GM19468 (cell line): ENCODE results near the gene HTN1.
"Not testable (repeated sequence)": the region's sequence is repeated elsewhere in the genome, so short reads cannot be mapped to it uniquely, and the experiment has no call there.

Experiments
- ATAC-seq: cut with Tn5 transposase; IDR thresholded peaks from one replicate; pipeline ENCODE4 v1.9.1; 2021; ENCODE audit warnings: mild to moderate bottlenecking, moderate library complexity, moderate number of reproducible peaks; ENCODE audit not compliant: unreplicated experiment; ENCODE audit errors: extremely low read depth

The HTN1 gene

DNA sequence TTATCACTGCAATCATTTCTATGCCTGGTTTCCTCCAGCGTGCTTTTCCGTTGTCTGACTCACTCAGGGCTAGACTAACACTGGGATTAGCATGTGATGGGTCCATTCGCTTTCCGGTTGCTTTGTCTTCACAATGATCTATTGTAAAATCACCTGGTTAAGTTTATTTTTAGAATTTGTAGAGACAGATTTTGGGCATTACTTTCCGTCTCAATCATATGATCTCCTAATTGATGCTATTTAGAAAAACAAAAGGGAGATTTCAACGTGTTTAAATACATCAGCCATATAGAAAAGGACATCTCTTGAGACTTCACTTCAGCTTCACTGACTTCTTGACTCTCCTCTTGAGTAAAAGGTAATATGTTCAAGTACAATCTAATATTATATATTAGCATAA, at the start of gene HTN1:
HTN1 (plus strand) TSS at position 301 of the 400 bp plus-strand sequence. CDS start 2,639 bp downstream, outside the sequence.
- ATAC-seq: not testable (repeated sequence)

DNA sequence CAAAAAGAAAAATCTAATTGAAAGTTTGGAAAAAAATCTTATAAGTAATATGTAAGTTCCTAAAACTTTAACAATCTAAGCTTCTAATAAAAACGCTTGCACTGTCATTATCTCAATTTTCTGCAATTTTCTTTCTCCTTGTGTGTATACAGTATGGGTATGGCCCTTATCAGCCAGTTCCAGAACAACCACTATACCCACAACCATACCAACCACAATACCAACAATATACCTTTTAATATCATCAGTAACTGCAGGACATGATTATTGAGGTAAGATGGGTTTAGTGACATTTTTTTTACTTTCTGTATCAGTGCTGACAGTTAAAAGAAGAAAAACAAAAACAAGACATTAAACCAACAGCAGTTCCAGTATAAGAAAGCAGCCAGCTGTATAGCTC, 49.5 kb upstream of the HTN1 start:
- no peak for ATAC-seq

DNA sequence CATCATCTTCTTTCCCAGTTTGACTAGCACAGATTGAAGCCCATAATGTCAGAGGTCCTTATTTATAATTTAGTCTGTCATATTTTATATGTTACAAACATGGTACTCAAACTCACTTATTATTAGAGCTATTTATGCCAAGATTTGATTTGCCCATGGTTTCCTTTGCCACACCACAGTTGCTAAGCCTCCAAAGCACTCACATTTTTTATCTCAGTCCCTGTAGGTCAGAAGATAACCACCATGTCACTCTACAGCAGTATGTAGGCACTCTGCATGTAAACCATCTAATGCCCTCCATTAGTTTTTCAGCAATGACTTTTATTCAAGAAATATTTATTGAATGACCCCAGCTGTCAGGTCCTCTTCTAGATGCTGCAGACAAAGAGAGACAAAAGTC, 47.7 kb upstream of the HTN1 start:
- ATAC-seq: no peak

- ATAC-seq: no peak
These were observed 41.5 kb upstream of the HTN1 start for GRCh38 chr4:70008771-70009170.

DNA sequence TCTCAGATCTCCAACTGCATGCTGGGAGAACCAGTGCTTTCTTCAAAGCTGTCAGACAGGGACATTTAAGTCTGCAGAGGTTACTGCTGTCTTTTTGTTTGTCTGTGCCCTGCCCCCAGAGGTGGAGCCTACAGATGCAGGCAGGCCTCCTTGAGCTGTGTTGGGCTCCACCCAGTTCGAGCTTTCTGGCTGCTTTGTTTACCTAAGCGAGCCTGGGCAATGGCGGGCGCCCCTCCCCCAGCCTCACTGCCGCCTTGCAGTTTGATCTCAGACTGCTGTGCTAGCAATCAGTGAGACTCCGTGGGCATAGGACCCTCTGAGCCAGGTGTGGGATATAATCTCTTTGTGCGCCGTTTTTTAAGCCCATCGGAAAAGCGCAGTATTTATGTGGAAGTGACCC, 31.2 kb upstream of the HTN1 start:
- not testable (repeated sequence) for ATAC-seq

- ATAC-seq: no peak
These were observed 27.0 kb upstream of the HTN1 start for GRCh38 chr4:70023218-70023617.

DNA sequence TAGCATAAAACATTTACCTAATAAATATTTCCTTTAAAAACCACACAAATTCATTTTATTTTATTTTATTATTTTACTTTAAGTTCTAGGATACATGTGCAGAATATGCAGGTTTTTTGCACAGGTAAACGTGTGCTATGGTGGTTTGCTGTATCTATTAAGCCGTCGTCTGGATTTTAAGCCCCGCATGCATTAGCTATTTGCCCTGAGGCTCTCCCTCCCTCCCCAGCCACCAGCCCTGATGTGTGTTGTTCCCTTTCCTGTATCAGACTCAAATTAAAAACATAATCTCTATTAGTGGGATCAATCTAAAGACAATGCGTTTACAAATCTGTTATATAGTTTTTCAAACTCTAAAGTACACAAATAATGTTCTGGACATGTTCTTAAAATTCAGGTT, 23.2 kb upstream of the HTN1 start:
- ATAC-seq: no peak

GRCh38 chr4:70028159-70028558, 22.1 kb upstream of the HTN1 start, which contains the start of gene HTN3:
Gene HTN3, plus strand, starts transcription at chr4:70028459. Its CDS starts 2,282 bp downstream, at chr4:70030741.
- not testable (repeated sequence) for ATAC-seq

GRCh38 chr4:70037559-70037958, 12.7 kb upstream of the HTN1 start:
- ATAC-seq: not testable (repeated sequence)

GRCh38 chr4:70039928-70040327, 10.3 kb upstream of the HTN1 start:
- not testable (repeated sequence) for ATAC-seq

DNA sequence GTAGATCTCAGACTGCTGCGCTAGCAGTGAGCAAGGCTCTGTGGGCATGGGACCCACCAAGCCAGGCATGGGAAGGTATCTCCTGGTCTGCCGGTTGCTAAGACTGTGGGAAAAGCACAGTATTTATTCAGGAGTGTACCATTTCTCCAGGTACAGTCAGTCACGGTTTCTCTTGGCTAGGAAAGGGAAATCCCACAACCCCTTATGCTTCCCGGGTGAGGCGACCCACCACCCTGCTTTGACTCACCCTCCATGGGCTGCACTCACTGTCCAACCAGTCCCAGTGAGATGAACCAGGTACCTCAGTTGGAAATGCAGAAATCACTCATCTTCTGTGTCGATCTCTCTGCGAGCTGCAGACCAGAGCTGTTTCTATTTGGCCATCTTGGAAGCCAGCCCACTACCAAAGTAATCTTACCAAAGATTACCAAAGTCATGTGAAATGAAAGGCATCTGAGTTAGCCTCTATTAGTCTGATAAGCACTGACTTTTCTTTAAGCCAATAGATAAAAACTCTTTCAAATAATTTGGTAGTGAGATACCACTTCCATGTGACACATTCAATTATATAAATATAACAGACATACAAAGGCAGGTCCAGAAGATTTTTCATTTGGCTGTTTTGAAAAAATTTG, 8.5 kb upstream of the HTN1 start:
- ATAC-seq: no peak

- ATAC-seq: not testable (repeated sequence)
These were observed 6.3 kb downstream of the HTN1 start for GRCh38 chr4:70056534-70056933.

DNA sequence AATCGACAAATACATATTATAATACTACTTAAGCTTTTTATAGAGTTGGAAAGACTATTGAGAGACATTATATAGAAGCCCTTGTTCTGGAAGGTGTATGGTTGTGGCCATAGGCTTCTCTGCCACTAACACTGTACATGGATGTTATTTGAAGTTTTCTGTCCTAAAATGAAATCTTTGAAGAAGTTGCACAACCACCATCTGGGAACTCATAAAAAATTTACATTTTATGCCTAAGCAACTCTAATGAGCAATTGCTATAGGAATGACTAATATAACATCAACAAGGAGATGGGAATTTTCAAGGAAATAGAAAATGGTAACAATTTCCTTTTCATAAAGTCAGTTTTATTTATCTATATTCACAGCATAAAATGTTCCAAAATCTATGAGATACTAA, 7.4 kb downstream of the HTN1 start:
- no peak for ATAC-seq

DNA sequence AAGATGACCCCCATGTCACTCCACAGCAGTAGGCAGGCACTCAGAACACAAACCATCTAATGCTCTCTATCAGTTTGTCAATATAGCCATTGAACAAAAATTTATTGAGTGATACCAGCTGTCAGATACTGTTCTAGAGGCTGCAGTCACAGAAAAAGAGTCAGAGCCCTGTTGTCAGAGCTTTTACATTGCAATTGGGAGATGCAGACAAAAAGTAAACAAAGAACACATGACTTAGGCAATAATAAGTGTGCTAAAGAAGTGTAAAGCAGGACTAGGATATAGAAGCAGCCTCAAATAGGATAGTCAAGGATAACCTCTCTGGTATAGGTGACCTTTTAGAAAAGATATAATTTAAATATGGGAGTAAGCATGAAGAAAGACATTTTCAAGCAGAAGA, 8.9 kb downstream of the HTN1 start:
- no peak for ATAC-seq

DNA sequence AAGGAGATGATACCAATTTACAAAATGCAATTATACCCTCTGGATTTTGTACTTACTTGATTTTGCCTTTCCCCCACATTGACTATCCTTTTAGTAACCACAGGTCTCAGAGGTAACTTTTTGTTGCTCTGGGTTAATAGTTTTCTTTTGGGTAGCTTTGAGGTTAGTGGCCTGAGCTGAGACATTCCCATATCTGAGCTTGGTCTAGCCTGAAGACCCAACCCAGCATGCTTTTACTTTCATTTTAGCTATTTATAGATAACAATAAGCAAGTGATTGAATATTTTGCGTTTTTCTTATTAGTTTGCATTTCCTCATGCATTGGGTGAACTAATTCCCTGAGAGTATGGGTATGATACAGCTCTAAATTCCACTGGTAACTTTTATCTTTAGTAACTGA, 11.8 kb downstream of the HTN1 start:
- ATAC-seq: peak; percentile 84

- no peak for ATAC-seq
These were observed 30.0 kb downstream of the HTN1 start for GRCh38 chr4:70080205-70080604.

DNA sequence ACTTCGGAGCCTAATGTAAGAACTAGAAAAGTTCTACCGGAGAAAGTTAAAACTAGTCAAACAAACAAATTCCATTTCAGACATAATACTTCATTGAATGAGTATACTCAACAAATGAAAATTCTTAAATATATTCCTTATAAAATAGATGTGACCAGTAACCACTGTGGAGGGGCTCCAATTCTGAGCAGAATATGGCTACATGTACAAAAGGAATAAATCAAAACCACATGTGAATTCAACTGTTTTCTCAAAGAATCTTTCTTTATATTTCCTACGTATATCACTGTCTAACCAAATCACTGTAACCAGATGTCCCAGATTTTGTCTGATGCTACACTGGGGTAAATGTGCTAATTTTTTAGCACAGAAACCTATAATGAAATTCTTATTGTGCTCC, 49.0 kb downstream of the HTN1 start:
- ATAC-seq: no peak
